DOHH2 (cell line): ENCODE measurements around the gene SNX1.

Source experiments
- H3F3A ChIP-seq: fragments of 200-600 bp; sonication (generic), shearing (Covaris generic); 2 replicates; pipeline ENCODE4 v1.6.0; 2016; ENCODE audit warnings: antibody characterized with exemption, mild to moderate bottlenecking; ENCODE audit not compliant: control insufficient read depth, insufficient read depth
- H3K27ac ChIP-seq: fragments of 200-600 bp; sonication (generic); 2 replicates; pipeline ENCODE4 v1.5.1; 2014; ENCODE audit warnings: low read depth, mild to moderate bottlenecking, low read length, moderate library complexity
- H3K27me3 ChIP-seq: fragments of 200-600 bp; sonication (generic); 2 replicates; pipeline ENCODE4 v1.6.1; 2014; ENCODE audit warnings: mild to moderate bottlenecking, low read length, mixed read lengths; ENCODE audit not compliant: control insufficient read depth
- H3K36me3 ChIP-seq: fragments of 200-600 bp; sonication (generic); 2 replicates; pipeline ENCODE4 v1.6.1; 2014; ENCODE audit warnings: mild to moderate bottlenecking, low read length, moderate library complexity, mixed read lengths; ENCODE audit not compliant: control insufficient read depth
- H3K4me1 ChIP-seq: fragments of 200-600 bp; sonication (generic); 2 replicates; pipeline ENCODE4 v1.6.1; 2014; ENCODE audit warnings: mild to moderate bottlenecking, low read length, mixed read lengths; ENCODE audit not compliant: control insufficient read depth
- H3K4me2 ChIP-seq: fragments of 200-600 bp; sonication (generic); 2 replicates; pipeline ENCODE4 v1.6.0; 2014; ENCODE audit warnings: mild to moderate bottlenecking, low read length, moderate library complexity
- H3K4me3 ChIP-seq: fragments of 200-600 bp; sonication (generic); 2 replicates; pipeline ENCODE4 v1.5.1; 2014; ENCODE audit warnings: mild to moderate bottlenecking, low read length, mixed read lengths
- H3K79me2 ChIP-seq: fragments of 200-600 bp; sonication (generic); 2 replicates; pipeline ENCODE4 v1.6.1; 2014; ENCODE audit warnings: mild to moderate bottlenecking, low read length, mixed read lengths; ENCODE audit not compliant: control insufficient read depth
- H3K9me2 ChIP-seq: fragments of 200-600 bp; sonication (generic); replicated peaks from 2 replicates; pipeline ENCODE4 v1.6.1; 2014; ENCODE audit warnings: mild to moderate bottlenecking, low read length, mixed read lengths; ENCODE audit not compliant: control insufficient read depth
- H3K9me3 ChIP-seq: fragments of 200-600 bp; sonication (generic); 2 replicates; pipeline ENCODE4 v1.6.1; 2014; ENCODE audit warnings: antibody characterized with exemption, low read length, mixed read lengths; ENCODE audit not compliant: control insufficient read depth, insufficient read depth
- H4K20me1 ChIP-seq: fragments of 200-600 bp; sonication (generic); 2 replicates; pipeline ENCODE4 v1.6.0; 2014; ENCODE audit warnings: low read depth, mild to moderate bottlenecking, antibody characterized with exemption, low read length, moderate library complexity; ENCODE audit not compliant: control insufficient read depth, insufficient read depth
- EZH2phosphoT487 ChIP-seq: fragments of 200-600 bp; sonication (generic); IDR thresholded peaks from 2 replicates; pipeline ENCODE4 v1.6.1; 2017; ENCODE audit warnings: borderline replicate concordance, mild to moderate bottlenecking, antibody characterized with exemption, low read length, moderate library complexity, mixed read lengths
- TF ChIP-seq, protein P1 (sequence below): fragments of 200-600 bp; sonication (generic); IDR thresholded peaks from one replicate; pipeline ENCODE4 v1.5.1; 2014; ENCODE audit warnings: antibody characterized with exemption, mild to moderate bottlenecking, low read depth, low read length; ENCODE audit not compliant: poor library complexity, severe bottlenecking

The SNX1 gene

DNA sequence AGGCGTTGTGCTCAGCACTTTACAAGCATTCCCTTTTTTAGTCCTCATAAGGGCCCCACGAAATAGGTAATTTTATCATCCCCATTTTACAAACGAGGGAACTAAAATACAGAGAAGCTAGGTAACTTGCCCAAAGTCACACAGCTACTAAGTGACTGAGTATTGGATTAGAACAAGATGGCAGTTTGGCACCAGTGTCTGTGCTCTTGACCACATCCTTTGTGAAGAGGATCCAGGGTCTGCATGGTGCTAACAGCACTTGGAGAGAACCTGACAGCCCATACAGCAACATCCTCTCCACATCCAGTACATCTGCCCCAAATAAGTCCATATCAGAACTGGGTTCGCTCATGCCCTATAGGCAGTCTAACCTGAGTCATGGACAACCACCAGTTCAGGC lies 27.6 kb upstream of the SNX1 start:
- Histone ChIP-seq H3K4me1 (peaks cover 21% of the 10 kb centered on the region), H3K4me2 (peak overlapping the region; percentile 60)
- no peak for TF ChIP-seq EZH2phosphoT487
- TF ChIP-seq, protein P1, sequence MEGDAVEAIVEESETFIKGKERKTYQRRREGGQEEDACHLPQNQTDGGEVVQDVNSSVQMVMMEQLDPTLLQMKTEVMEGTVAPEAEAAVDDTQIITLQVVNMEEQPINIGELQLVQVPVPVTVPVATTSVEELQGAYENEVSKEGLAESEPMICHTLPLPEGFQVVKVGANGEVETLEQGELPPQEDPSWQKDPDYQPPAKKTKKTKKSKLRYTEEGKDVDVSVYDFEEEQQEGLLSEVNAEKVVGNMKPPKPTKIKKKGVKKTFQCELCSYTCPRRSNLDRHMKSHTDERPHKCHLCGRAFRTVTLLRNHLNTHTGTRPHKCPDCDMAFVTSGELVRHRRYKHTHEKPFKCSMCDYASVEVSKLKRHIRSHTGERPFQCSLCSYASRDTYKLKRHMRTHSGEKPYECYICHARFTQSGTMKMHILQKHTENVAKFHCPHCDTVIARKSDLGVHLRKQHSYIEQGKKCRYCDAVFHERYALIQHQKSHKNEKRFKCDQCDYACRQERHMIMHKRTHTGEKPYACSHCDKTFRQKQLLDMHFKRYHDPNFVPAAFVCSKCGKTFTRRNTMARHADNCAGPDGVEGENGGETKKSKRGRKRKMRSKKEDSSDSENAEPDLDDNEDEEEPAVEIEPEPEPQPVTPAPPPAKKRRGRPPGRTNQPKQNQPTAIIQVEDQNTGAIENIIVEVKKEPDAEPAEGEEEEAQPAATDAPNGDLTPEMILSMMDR = no peak

DNA sequence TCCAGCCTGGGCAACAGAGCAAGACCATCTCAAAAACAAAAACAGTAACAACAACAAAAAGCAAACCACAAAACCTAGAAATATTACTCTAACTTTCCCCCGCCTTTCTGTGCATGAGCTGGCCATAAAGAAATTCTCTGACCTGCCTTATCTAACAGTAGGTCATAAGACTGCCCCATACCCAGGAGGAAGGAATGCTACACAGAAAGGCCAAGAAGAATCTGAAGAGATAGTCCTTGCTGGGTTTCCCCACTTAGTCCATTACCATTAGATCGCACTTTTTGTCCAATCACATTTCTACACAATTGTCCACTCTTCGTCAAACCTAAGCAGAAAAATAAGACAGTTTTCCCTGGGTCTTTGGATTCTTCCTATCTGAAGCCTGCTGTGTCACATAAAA lies 25.7 kb upstream of the SNX1 start:
- Histone ChIP-seq H3K9me2 (no peaks in the 10 kb centered on the region), H4K20me1 (no peaks in the 10 kb centered on the region), H3K36me3 (peaks cover 30% of the 10 kb centered on the region), H3K9me3 (no peaks in the 10 kb centered on the region), H3K79me2 (no peaks in the 10 kb centered on the region), H3K4me1 (peaks cover 21% of the 10 kb centered on the region), H3K27ac (no peak overlapping the region), H3K4me2 (no peak overlapping the region), H3K4me3 (no peak overlapping the region), H3F3A (peaks cover 13% of the 10 kb centered on the region), H3K27me3 (no peaks in the 10 kb centered on the region)
- no peak for TF ChIP-seq EZH2phosphoT487
- TF ChIP-seq, protein P1 = no peak

More for the DNA sequence above, 27.6 kb upstream of the SNX1 start:
- Histone ChIP-seq H3F3A (peaks cover 13% of the 10 kb centered on the region), H3K27ac (no peak overlapping the region), H3K9me2 (no peaks in the 10 kb centered on the region), H3K36me3 (peaks cover 16% of the 10 kb centered on the region), H3K27me3 (no peaks in the 10 kb centered on the region), H3K79me2 (no peaks in the 10 kb centered on the region), H3K9me3 (no peaks in the 10 kb centered on the region), H4K20me1 (no peaks in the 10 kb centered on the region), H3K4me3 (no peak overlapping the region; the same call in 1 of the 2 replicates)

DNA sequence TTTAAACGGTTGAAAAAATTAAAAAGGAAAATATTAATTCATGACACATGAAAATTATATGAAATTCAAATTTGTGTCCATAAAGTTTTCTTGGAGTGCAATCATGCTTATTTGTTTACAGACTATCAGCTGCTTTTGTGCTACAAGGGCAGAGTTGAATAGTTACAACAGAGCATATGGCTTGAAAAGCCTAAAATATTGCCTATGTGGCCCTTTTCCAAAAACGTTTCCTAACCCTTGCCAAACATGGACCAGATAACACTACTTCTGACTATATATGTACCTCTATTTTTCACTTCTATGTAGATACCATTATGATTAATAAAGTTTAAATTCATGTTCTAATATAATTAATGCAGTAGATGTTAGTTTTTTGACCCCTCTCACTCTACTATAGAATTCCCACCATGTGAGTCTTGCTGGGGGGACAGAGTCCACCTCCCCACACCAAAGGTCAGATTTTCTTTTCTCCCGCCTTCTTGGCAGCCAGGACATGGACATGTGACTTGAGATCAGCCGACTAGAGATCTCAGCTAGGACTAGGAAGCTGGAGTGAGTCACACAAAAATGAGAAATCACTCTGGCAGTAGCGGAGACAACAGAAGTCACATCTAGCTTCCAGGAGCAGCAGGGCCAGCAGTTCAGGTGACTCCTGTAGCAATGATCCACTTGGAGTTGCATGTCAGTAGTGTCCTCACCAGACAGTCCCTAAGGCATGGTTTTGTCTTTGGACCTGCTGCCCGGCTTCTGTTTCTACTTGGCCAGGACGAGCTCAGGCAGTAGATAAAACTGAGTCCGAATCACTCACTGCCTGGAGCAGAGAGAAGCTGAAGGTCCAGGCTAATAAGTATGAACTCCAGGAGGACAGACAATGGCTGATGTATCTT lies 24.6 kb upstream of the SNX1 start:
- Histone ChIP-seq H3K27me3 (no peaks in the 10 kb centered on the region), H3K9me2 (no peaks in the 10 kb centered on the region), H3K36me3 (peaks cover 38% of the 10 kb centered on the region), H4K20me1 (no peaks in the 10 kb centered on the region), H3K4me2 (no peak overlapping the region), H3K79me2 (peaks cover 1% of the 10 kb centered on the region; the same call in 1 of the 2 replicates), H3K4me1 (peaks cover 21% of the 10 kb centered on the region), H3K9me3 (no peaks in the 10 kb centered on the region), H3K4me3 (no peak overlapping the region), H3F3A (peaks cover 16% of the 10 kb centered on the region), H3K27ac (no peak overlapping the region)
- TF ChIP-seq, protein P1 = no peak
- TF ChIP-seq EZH2phosphoT487 = no peak
